RCC 7860 (cell line): ENCODE results near the gene MAP10.

ENCODE experiments used
- DNase-seq: peaks from one replicate; pipeline ENCODE4 v3.0.0-alpha.2; 2015; ENCODE audit warnings: low spot score
- FAIRE-seq: peaks from 2 replicates; lab custom pipeline; 2012; peaks lifted over from hg19 to GRCh38; lab: Jason Lieb, UNC

Gene MAP10

GRCh38 chr1:232851532-232851931 is 46.3 kb downstream of the MAP10 start:
- FAIRE-seq (no peak), DNase-seq (no peak)

- FAIRE-seq (peak; percentile 99), DNase-seq (peak; percentile 96)
Measured at GRCh38 chr1:232853994-232854797, 49.0 kb downstream of the MAP10 start.

- FAIRE-seq = no peak
- DNase-seq = no peak
Measured at GRCh38 chr1:232854798-232855159, 49.6 kb downstream of the MAP10 start.

- DNase-seq (no peak), FAIRE-seq (no peak)
Measured at GRCh38 chr1:232856541-232856940, 51.3 kb downstream of the MAP10 start.
